Cerebellar cortex (tissue), 1 donor: ENCODE measurements around the gene TOX3.

Source experiments
- DNase-seq: peaks from one replicate; pipeline ENCODE4 v3.0.0-alpha.2; 2015; ENCODE audit warnings: low spot score

Gene TOX3

DNA sequence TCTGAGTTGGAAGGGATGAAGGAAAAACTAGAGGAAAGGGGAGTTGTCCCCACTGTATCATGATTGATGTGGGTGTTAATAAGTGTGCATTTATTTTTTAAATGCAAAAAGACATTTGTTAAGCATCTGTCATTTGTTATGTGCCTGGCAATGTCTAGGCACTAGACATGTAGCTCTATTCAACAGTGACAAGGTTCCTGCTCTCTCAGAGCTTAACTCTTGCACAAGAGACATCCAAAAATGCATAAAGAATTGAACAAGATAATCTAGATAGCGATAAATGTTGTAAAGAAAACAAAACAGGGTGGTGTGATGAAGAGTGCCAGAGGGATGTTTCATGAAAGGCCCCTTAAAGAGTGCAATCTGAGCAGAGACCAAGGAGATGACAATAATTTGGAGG, 148.9 kb downstream of the TOX3 start:
- no peak for DNase-seq

DNA sequence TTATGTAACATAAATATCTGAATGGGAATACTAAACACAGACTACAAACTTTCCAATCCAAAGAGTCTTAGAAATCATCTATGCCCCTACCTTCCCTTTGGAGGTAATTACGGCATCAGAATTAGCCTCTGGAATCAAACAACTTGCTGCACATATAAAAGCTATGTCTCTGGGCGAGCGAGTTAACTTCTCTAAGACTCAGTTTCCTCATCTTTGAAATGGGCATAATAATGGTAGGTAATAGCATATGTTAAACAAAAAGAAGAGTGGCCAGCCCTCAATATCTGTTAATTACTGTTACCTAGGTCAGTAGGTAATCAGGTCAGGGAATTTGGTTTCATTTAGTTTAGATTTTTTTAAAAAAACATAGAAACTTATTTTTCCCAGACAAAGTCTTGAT, 153.5 kb downstream of the TOX3 start:
- no peak for DNase-seq

DNA sequence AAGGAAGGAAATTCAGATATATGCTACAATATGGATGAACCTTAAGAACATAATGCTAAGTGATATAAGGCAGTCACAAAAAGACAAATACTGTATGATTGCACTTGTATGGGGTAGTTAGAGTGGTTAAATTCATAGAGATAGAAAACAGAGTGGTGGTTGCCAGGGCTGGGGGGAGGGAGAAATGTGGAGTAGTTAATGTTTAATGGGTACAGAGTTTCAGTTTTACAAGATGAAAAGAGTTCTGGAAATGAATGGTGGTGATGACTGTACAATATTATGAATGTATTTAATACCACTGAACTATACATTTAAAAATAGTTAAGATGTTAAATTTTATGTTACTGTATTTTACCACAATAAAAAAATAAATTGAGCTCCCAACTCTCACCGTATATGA, 157.9 kb downstream of the TOX3 start:
- no peak for DNase-seq
